H9 (cell line): Measurements from ENCODE around the gene CRIP2. TPM values are rescaled to one million over a fixed set of nuclear protein-coding genes. Genes with fewer than 3 reads are reported as not detected.
A peak's percentile ranks its signal among the peaks of the same experiment; 100 is the strongest.

Experiments used
- DNase-seq: peaks from one replicate; pipeline ENCODE4 v3.0.0-alpha.2; 2017
- H2AFZ ChIP-seq: one replicate; pipeline ENCODE4 v1.6.1; 2013; ENCODE audit warnings: mild to moderate bottlenecking, low read length, control low read depth, moderate library complexity
- H2AK5ac ChIP-seq: 2 replicates; pipeline ENCODE4 v1.6.1; 2013; ENCODE audit warnings: low read length, control low read depth, mixed read lengths; ENCODE audit not compliant: insufficient read length
- H2BK120ac ChIP-seq: one replicate; pipeline ENCODE4 v1.6.1; 2013; ENCODE audit warnings: low read depth, mild to moderate bottlenecking, low read length, control low read depth, inconsistent platforms; ENCODE audit not compliant: poor library complexity, severe bottlenecking
- H2BK12ac ChIP-seq: 2 replicates; pipeline ENCODE4 v1.6.1; 2013; ENCODE audit warnings: low read length, control low read depth, mixed read lengths, low read depth; ENCODE audit not compliant: insufficient read length
- H2BK15ac ChIP-seq: 2 replicates; pipeline ENCODE4 v1.6.1; 2013; ENCODE audit warnings: low read depth, low read length, control low read depth
- H2BK20ac ChIP-seq: one replicate; pipeline ENCODE4 v1.6.1; 2013; ENCODE audit warnings: low read depth, mild to moderate bottlenecking, low read length, control low read depth, inconsistent platforms; ENCODE audit not compliant: poor library complexity, severe bottlenecking
- H2BK5ac ChIP-seq: 2 replicates; pipeline ENCODE4 v1.6.1; 2013; ENCODE audit warnings: low read length, control low read depth, mixed read lengths; ENCODE audit not compliant: insufficient read length
- H3K14ac ChIP-seq: 2 replicates; pipeline ENCODE4 v1.6.1; 2013; ENCODE audit warnings: low read length, control low read depth; ENCODE audit not compliant: insufficient read depth
- H3K18ac ChIP-seq: 2 replicates; pipeline ENCODE4 v1.6.1; 2013; ENCODE audit warnings: low read depth, mild to moderate bottlenecking, mixed read lengths, low read length, control low read depth; ENCODE audit not compliant: insufficient read length
- H3K23ac ChIP-seq: 2 replicates; pipeline ENCODE4 v1.6.1; 2013; ENCODE audit warnings: low read length, control low read depth, mixed read lengths, low read depth; ENCODE audit not compliant: insufficient read length
- H3K23me2 ChIP-seq: 2 replicates; pipeline ENCODE4 v1.6.1; 2013; ENCODE audit warnings: low read depth, mild to moderate bottlenecking, mixed read lengths, low read length, control low read depth; ENCODE audit not compliant: insufficient read length, poor library complexity, severe bottlenecking
- H3K27ac ChIP-seq: 2 replicates; pipeline ENCODE4 v1.5.1; 2013; ENCODE audit warnings: low read length, control low read depth, mixed read lengths, low read depth; ENCODE audit not compliant: insufficient read length
- H3K27me3 ChIP-seq: 2 replicates; pipeline ENCODE4 v1.6.1; 2013; ENCODE audit warnings: low read length, control low read depth, inconsistent platforms; ENCODE audit not compliant: insufficient read depth
- H3K4ac ChIP-seq: 2 replicates; pipeline ENCODE4 v1.6.1; 2013; ENCODE audit warnings: low read depth, mild to moderate bottlenecking, control low read depth, inconsistent platforms, low read length, moderate library complexity
- H3K4me1 ChIP-seq: 2 replicates; pipeline ENCODE4 v1.6.1; 2013; ENCODE audit warnings: low read length, control low read depth, inconsistent platforms; ENCODE audit not compliant: insufficient read depth
- H3K4me2 ChIP-seq: 2 replicates; pipeline ENCODE4 v1.6.1; 2013; ENCODE audit warnings: low read length, control low read depth, mixed read lengths; ENCODE audit not compliant: insufficient read length, insufficient read depth
- H3K56ac ChIP-seq: 2 replicates; pipeline ENCODE4 v1.6.1; 2013; ENCODE audit warnings: low read depth, mild to moderate bottlenecking, mixed read lengths, low read length, control low read depth; ENCODE audit not compliant: insufficient read length
- H3K79me1 ChIP-seq: 2 replicates; pipeline ENCODE4 v1.6.1; 2013; ENCODE audit warnings: low read depth, mild to moderate bottlenecking, moderate library complexity, low read length, control low read depth, inconsistent platforms; ENCODE audit not compliant: insufficient read depth, poor library complexity, severe bottlenecking
- H3K79me2 ChIP-seq: 2 replicates; pipeline ENCODE4 v1.6.1; 2013; ENCODE audit warnings: low read length, control low read depth, inconsistent platforms; ENCODE audit not compliant: insufficient read depth
- H3K9ac ChIP-seq: 2 replicates; pipeline ENCODE4 v1.6.1; 2013; ENCODE audit warnings: low read length, control low read depth, mixed read lengths; ENCODE audit not compliant: insufficient read length; ENCODE audit errors: extremely low read depth
- H3K9me3 ChIP-seq: one replicate; pipeline ENCODE4 v1.6.1; 2013; ENCODE audit warnings: low read depth, low read length, inconsistent platforms; ENCODE audit not compliant: control insufficient read depth
- H3T11ph ChIP-seq: one replicate; pipeline ENCODE4 v1.6.1; 2013; ENCODE audit warnings: mild to moderate bottlenecking, low read length, control low read depth, inconsistent platforms
- H4K20me1 ChIP-seq: one replicate; pipeline ENCODE4 v1.6.1; 2013; ENCODE audit not compliant: control insufficient read depth, insufficient read length, insufficient read depth
- H4K5ac ChIP-seq: 2 replicates; pipeline ENCODE4 v1.6.1; 2013; ENCODE audit warnings: low read depth, mild to moderate bottlenecking, mixed read lengths, low read length, control low read depth; ENCODE audit not compliant: insufficient read length
- H4K8ac ChIP-seq: replicated peaks from 2 replicates; pipeline ENCODE4 v1.6.1; 2013; ENCODE audit warnings: low read length, control low read depth, mixed read lengths, low read depth; ENCODE audit not compliant: insufficient read length
- H4K91ac ChIP-seq: 2 replicates; pipeline ENCODE4 v1.6.1; 2013; ENCODE audit warnings: low read depth, mild to moderate bottlenecking, moderate library complexity, mixed read lengths, low read length, control low read depth; ENCODE audit not compliant: insufficient read length
- H3K27ac Mint-ChIP-seq, 3 experiments: 2 replicates in 2 of 3; 3 replicates in 1 of 3; pipeline ENCODE4 v1.8.0; 2020 to 2021; ENCODE audit warnings: mixed read lengths in 3 of 3, mild to moderate bottlenecking in 1 of 3, moderate library complexity in 1 of 3
- H3K27me3 Mint-ChIP-seq: 2 replicates; pipeline ENCODE4 v1.8.0; 2021; ENCODE audit warnings: low read depth, mild to moderate bottlenecking, moderate library complexity, mixed read lengths
- H3K36me3 Mint-ChIP-seq, 3 experiments: 2 replicates in 2 of 3; 3 replicates in 1 of 3; pipeline ENCODE4 v1.8.0; 2020 to 2021; ENCODE audit warnings: low read depth in 3 of 3, mixed read lengths in 3 of 3; ENCODE audit not compliant: insufficient read depth in 1 of 3
- H3K4me1 Mint-ChIP-seq, 2 experiments: 2 replicates each; pipeline ENCODE4 v1.8.0; 2020; ENCODE audit warnings: mixed read lengths in 2 of 2
- H3K4me3 Mint-ChIP-seq, 2 experiments: 2 replicates in 1 of 2; 3 replicates in 1 of 2; pipeline ENCODE4 v1.8.0; 2020 to 2021; ENCODE audit warnings: mild to moderate bottlenecking in 2 of 2, mixed read lengths in 2 of 2, moderate library complexity in 1 of 2
- H3K9me3 Mint-ChIP-seq, 2 experiments: 2 replicates in 1 of 2; 3 replicates in 1 of 2; pipeline ENCODE4 v1.8.0; 2020; ENCODE audit warnings: mild to moderate bottlenecking in 2 of 2, mixed read lengths in 2 of 2, moderate library complexity in 1 of 2
- CTCF ChIP-seq: fragments of 200-600 bp; sonication (generic); conservative IDR thresholded peaks from 3 replicates; pipeline ENCODE4 v1.8.0; 2021; ENCODE audit warnings: antibody characterized with exemption, mild to moderate bottlenecking
- WGBS: extraction: QIAGEN DNeasy Blood & Tissue Kit; methylation state at CpG from one replicate; pipeline ENCODE4 v1.1.7; 2013; ENCODE audit warnings: missing lambda C conversion rate, low lambda C conversion rate, mixed read lengths; ENCODE audit not compliant: insufficient read length; ENCODE audit errors: extremely low coverage; 5-methylcytosine and 5-hydroxymethylcytosine counted together
- total RNA-seq: library from RNA; stranded (reverse); gene quantifications from 2 replicates; pipeline ENCODE4 v1.2.1, GENCODE V29; 2021

CRIP2 gene
- total RNA-seq, 1 experiment from 2014 or later, result 5.7 TPM

- Mint-ChIP-seq H3K27me3 (peaks cover 31% of the 10 kb centered on the region), H3K27ac (no peak overlapping the region), H3K4me1 (peaks cover 0 to 14% of the 10 kb centered on the region in 2 experiments; a peak in 2 of 4 replicates), H3K4me3 (peak overlapping the region; percentile 51 to 72), H3K9me3 (peaks cover 0 to 3% of the 10 kb centered on the region in 2 experiments; a peak in 1 of 5 replicates), H3K36me3 (peaks cover 0 to 2% (median 0%) of the 10 kb centered on the region in 3 experiments; a peak in 1 of 7 replicates)
- no peak overlapping the region for H3K9ac ChIP-seq
- peaks cover 8% of the 10 kb centered on the region for H3K23me2 ChIP-seq
- H2BK5ac ChIP-seq, result no peak overlapping the region
- peak overlapping the region; percentile 95 for H3K18ac ChIP-seq
- peak overlapping the region; percentile 44 for H3K4me2 ChIP-seq
- H3K14ac ChIP-seq, result peak overlapping the region; percentile 52
- no peak overlapping the region for H4K8ac ChIP-seq
- no peaks in the 10 kb centered on the region for H3K79me1 ChIP-seq
- no peak overlapping the region for H4K5ac ChIP-seq
- H3K23ac ChIP-seq, result no peak overlapping the region
- WGBS, result no CpG with 5 or more reads among the region's 60 CpGs
- H2BK12ac ChIP-seq, result no peak overlapping the region
- no peaks in the 10 kb centered on the region; the same call in 1 of the 2 replicates for H3K4me1 ChIP-seq
- H2AK5ac ChIP-seq, result no peak overlapping the region
- no peak overlapping the region for H4K91ac ChIP-seq
- no peak overlapping the region for H2AFZ ChIP-seq
- H3K79me2 ChIP-seq, result no peaks in the 10 kb centered on the region
- H3K27ac ChIP-seq, result no peak overlapping the region
- H3T11ph ChIP-seq, result no peak overlapping the region
- no peaks in the 10 kb centered on the region for H4K20me1 ChIP-seq
- no peak overlapping the region for H2BK15ac ChIP-seq
- no peaks in the 10 kb centered on the region for H3K9me3 ChIP-seq
- peak; percentile 97 for DNase-seq
- TF ChIP-seq CTCF, result no peak
- H2BK120ac ChIP-seq, result no peak overlapping the region
- H2BK20ac ChIP-seq, result no peak overlapping the region
- peaks cover 18% of the 10 kb centered on the region; the same call in 1 of the 2 replicates for H3K27me3 ChIP-seq
- H3K56ac ChIP-seq, result no peak overlapping the region
- no peak overlapping the region for H3K4ac ChIP-seq
Measured at GRCh38 chr14:105473677-105474482, 741 bp upstream of the CRIP2 start.
